Cerebellar nuclear complex (tissue), 1 donor: ENCODE data around the gene PIK3CB.
A peak's percentile ranks its signal among the peaks of the same experiment; 100 is the strongest.

Experiments used
- DNase-seq, 2 experiments: peaks; one replicate each; lab custom pipeline; 2025; lab: John Stamatoyannopoulos, UW

Gene PIK3CB

DNA sequence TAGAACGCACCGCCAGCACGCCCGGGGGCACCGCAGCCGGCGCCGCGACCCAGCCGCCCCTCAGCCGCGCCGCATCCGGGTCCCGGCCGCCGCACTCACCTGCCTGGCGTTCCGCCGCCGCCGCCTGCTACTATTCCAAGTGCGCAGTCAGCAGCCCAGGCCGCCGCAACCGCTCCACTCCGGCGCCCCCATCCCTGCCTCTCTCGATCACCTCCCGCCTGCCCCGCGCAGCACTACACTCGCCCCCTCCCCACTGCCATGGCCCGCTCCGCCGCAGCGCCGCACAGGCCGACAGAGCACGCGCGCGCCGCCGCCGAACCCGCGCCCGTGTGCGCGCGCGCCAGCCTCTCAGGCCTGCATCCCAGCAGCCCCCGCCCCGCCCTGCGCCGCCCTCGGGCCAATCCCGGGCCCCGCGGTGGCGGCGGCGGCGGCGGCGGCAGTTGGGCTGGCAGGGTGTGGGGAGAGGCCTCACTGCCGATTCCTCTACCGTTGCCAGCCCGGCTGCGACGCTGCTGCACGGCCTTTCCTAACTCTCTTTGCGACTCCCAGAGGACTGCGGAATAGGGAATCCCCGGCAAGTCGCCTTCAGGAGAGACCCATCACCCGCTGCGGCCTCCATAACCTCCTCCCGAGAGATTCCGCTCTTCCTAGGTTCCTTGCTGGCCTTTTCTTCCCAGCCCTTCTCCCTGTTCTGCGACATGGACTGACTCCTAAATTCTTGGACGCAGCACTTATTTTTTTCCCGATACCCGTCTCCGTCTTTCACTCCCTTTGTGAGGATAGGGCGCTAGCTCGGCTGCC is at the start of gene PIK3CB:
Gene PIK3CB, minus strand, starts transcription at position 333 of the 801 bp plus-strand sequence. CDS start 75,585 bp downstream, outside the sequence.
- DNase-seq = peak; percentile 11 to 59

DNA sequence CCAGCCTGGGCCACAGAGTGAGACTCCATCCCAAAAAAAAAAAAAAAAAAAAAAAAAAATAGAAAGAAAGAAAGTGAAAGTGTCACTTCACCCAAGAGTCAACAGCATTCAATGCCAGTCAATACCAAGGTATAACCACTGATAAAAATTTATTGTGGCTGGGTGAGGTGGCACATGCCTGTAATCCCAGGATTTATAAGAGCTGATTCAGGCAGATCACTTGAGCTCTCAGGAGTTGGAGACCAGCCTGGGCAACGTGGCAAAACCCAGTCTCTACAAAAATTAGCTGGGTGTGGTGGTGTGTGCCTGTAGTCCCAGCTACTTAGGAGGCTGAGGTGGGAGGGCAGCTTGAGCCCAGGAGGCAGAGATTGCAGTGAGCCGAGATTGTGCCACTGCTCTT is 46.5 kb upstream of the PIK3CB start:
- DNase-seq = no peak

DNA sequence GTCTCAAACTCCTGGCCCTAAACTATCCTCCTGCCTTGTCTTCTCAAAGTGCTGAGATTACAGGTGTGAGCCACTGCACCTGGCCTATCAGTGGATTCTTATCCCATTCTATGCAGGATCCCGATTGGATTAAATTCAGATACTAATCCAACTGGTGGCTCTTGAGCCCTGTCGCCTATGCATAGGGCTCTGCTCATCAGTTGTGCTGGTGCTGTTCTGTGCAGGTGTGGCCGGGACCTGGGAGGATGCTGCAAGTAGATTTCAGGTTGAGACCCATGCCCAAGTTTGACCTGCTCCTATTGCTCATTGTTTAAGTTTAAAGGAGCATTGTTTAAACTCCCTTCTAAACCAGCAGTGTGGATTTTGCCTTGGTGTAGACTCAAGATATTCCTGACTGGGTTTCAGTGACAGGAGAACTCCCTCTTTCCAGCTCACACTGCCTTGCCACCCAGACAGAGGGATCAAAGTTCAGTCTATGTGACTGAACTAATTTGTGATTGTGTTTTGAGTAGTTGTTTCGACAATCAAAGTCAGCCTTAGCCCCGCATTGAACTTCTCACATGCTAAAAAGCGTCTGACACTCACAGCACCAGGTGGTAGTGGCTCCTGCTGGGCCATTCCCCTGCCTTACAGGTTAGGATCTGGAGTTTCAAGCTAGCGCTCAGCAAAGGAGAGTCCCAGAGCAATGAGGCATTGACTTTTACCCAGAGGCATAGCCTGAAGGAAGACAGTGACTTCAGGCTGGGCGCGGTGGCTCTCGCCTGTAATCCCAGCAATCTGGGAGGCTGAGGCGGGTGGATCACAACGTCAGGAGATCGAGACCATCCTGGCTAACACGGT is 45.0 kb upstream of the PIK3CB start:
- DNase-seq = no peak

DNA sequence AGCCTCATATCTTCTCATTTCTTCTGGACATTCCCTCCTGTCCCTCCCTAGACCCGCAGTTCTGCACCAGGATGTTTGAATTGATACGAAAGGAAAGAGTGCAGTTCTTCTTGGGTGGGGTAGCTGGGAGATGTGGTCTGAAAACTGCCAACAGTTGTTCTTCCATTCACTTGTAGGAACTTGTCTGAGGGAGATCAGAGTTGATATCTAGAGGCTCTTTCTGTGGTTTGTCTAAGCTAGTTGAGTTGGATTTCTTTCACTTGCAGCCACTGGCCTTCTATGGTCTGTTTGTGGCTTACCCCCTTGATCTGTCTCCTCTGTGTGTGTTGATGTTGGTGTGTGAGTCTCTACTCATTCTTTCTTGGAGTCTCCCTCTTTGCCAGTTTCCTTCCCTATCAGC is 42.5 kb upstream of the PIK3CB start:
- DNase-seq = no peak

DNA sequence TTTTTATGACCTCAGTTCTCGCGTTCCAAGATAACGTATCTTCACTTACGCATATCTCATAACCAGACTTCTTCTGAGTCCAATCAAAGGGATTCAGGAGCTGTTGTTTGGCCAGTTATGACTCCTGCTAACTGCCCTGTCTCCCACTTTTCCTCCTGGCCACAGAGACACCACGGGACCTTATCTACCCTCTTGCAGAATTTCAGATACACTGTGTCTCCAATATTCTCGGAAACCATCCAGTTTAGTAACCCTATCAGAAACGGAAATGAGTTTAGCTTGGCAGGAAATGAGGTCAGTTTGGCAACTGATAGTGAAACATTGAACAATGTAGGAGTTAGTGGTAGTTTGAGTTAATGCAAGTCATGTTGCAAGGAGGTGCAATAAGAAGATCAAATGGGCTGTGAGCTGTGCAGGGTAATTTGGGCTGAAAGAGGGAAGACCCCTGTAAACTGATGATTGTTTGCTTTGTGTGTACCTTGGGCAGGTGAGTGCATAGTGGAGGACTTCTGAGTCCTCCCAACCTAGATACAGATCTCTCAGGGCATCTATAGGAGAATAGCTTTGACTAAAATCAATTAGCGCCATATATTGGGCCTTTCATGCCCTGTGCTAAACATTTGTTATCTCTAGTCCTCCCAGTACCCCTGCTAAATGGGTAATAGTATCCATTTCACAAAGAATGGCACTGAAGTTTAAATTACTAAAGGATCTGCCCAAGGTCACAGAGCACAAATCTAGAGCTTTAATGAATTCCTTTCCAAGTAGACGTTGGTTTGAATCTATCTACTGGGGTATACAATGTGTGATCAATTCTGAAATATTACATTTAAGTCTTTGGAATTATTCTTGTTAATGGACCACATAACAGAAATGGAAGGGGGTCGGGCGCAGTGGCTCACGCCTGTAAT is 41.3 kb upstream of the PIK3CB start:
- no peak for DNase-seq

DNA sequence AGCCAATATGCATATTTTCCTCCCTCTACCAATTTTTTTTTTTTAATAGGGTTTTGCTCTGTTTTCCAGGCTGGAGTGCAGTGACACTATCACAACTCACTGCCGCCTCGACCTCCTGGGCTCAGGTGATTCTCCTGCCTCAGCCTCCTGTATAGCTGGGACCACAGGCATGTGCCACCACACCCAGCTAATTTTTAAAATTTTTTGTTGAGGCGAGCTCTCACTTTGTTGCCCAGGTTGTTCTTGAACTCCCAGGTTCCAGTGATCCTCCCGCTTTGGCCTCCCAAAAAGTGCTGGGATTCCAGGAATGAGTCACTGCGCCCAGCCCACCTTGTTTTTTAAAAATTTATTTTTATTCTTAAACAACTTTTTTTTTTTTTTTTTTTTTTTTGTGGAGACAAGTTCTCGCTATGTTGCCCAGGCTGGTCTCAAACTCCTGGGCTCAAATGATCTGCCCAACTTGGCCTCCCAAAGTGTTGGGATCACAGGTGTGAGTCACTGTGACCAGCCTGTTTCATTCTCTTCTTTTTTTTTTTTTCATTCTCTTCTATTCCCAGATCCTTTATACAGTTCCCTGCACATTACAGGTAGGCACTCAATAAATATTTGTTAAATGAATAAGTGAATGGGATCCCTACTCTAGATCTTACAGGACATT is 40.5 kb upstream of the PIK3CB start:
- no peak for DNase-seq

DNA sequence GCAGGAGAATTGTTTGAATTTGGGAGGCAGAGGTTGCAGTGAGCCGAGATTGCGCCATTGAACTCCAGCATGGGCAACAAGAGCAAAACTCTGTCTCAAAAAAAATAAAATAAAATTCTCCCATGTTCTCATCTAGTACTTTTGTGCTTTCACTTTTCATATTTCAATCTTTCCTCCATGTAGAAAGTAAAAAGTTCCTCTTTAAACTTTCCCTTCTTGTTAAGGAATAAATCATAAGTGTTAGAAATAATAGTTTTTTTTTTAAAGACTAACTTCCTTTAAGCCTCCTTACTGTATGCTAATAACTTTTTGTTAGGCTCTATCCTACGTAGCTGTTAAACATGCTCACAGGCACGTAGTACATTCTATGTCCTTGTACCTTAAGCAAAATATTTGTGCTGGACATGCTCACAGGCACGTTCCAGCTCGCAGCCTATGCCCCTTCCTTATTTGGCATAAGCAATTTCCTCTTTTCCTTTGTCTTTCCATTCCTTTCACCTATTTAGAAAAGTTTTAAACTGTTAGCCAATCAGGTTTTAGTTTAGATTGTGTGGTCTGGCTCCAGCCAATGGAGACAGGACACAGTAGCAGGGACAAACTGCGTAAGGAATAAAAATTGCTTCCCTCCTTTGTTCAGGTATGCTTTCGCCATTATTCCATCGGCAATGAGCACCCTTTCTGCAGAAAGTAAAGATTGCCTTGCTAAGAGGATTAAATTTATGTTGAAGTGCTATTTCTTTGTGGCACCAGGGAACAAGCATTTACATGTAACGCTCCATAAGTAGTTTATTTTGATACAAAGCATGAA is 38.9 kb upstream of the PIK3CB start:
- no peak for DNase-seq

DNA sequence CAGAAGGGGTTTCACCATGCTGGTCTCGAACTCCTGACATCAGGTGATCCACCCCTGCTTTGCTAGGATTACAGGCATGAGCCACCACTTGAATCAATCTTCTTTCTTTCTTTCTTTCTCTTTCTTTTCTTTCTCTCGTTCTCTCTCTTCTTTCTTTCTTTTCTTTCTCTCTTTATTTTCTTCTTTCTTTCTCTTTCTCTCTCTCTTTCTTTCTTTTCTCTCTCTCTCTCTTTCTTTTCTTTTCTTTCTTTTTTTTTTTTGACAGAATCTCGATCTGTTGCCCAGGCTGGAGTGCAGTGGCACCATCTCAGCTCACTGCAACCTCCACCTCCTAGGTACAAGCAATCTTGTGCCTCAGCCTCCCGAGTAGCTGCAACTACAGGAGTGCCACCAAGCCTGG is 37.9 kb upstream of the PIK3CB start:
- DNase-seq = no peak

DNA sequence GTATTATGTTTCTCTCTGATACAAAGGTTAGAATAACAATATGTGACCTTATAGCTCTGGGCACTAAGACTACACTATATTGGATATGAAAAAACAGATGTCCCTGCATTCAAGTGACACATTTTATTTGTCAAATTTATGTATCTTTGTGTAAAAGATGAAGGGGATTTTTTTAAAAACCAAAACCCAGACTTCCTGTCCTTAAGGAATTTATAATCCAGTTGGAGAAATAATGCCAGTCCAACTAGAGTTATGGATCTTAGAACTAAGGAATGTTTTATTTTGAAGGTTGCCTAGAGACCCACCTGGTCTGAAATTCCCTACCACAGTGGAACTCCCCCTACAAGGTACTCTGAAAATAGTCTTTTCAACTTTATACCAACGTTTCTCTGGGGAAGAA is 33.3 kb upstream of the PIK3CB start:
- no peak for DNase-seq

DNA sequence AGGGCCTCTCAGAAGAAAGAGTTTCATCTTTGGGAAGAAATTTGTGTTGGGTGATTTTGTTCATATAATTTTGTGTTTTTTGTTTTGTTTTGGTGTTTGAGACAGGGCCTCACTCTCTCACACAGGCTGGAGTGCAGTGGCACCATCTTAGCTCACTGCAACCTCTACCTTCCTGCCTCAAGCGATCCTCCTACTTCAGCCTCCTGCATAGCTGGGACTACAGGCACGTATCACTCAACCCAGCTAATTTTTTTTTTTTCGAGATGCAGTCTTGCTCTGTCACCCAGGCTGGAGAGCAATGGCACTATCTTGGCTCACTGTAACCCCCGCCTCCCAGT is 29.0 kb upstream of the PIK3CB start:
- no peak for DNase-seq

DNA sequence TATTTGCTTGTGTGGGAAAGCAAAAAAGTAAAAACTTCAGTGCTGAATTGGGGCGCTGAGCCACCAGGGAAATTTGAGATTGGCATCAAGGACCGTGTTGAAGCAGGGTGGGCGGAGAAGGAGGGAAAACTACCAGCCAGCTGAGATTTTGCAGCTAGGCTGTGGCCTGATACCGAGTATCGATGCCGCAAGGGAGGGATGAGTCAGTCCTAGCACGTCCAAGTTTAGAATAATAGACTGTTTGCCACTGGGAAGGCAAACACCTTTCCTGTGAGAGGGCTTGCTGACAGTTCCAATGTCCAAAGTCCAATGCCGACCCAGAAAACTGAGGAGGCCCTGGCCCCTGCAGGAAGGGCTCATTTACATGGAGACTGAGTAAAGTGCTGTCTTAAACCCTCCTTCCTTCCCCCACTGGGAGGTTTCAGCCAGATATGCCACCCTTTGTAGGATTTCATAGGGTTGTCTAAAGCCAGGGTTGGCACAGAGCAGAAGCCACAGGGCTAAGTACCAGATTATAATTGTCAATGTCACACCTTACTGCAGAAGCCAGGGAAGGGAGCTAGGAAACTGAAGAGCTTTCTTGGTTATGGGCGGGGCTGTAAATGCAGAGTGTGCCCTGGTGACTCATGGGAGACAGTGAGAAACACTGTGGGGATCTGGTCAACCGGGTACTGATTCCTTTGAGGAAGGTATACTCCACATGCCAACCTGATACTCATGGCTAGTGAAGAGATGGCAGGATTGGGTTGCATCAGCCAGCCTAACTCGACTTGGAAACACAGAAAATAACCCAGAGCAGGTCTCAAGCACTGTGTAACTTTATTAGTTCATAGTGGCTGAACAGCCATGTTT is 28.4 kb upstream of the PIK3CB start:
- no peak for DNase-seq

DNA sequence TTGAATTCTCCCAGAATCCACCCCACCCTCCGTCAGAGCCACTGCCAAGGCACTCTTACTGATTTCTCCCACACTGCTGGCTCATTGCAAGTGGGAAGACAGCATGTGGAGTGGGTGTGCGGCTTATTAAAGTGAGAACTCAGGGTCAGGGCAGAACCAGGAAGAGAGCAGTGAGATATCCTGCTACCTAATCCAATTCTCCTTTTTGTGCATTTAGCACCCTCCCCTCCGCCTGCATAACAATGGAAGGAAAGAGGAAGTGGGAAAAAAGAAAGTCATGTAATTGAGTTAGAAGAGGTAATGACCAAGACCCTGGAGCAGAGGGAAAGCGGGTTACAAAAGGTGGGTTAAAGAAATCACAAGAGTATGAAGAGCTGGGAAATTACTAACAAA is 27.8 kb upstream of the PIK3CB start:
- DNase-seq = no peak

DNA sequence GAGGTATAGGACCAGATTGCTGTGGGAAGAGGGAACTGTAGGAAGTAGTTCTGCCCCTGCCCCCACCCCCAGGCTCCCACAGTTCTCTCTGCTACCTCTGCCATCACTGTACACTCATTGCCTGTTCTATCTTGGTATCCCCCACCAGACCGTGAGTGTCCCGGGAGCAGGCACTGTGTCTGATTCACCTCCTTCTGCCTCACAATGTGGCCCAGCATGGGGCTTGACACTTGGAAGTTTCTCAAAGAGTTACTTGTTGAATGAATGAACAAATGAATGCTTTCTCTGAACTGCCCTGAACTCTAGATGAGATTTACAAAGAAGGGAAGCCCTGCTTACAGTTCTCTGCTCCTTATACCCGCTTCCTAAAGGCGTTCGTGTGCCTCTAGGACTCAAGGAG is 27.1 kb upstream of the PIK3CB start:
- no peak for DNase-seq

DNA sequence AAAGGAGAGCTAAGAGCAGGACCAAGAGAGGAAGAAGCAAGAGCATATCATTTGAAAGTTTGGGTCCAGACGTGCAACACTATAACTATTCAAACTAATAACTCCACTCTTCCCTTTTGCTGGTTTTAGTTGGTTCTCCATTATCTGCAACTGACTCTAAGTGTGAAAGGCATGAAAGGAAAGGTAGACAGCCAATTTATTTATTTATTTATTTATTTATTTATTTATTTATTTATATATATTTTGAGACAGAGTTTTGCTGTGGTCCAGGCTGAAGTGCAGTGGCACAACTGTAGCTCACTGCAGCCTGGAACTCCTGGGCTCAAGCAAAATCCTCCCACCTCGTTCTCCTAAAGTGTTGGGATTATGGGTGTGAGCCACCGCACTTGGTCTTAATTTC is 22.1 kb upstream of the PIK3CB start:
- DNase-seq = no peak

DNA sequence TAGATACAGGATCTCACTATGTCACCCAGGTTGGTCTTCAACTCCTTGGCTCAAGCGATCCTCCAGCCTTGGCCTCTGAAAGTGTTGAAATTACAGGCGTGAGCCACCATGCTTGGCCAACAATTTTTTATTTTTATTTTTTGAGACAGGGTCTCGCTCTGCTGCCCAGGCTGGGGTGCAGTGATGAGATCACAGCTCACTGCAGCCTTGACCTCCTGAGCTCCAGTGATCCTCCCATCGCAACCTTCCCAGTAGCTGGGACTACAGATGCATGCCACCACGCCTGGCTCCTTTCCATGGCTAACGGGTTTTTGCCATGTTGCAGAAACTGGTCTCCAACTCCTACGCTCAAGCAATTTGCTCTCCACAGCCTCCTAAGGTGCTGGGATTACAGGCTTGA is 20.2 kb upstream of the PIK3CB start:
- no peak for DNase-seq

DNA sequence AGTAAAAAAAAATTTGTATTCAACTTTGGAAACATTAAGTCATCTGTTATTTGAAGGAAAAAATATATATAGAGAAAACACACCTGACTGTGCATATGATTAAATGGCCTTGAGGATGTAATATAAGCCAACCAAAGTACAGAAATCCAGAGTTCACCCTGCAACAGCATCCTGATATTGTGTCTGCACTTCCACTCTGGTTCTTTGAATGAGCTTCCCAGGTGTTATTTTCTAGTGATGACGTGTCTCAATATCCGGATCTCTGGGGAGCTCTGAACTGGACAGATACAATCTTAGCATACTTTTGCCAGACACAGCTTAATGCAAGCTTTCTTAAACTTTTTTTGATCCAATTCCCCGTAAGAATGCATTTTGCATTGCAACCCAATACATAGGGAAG is 19.5 kb upstream of the PIK3CB start:
- DNase-seq = no peak

DNA sequence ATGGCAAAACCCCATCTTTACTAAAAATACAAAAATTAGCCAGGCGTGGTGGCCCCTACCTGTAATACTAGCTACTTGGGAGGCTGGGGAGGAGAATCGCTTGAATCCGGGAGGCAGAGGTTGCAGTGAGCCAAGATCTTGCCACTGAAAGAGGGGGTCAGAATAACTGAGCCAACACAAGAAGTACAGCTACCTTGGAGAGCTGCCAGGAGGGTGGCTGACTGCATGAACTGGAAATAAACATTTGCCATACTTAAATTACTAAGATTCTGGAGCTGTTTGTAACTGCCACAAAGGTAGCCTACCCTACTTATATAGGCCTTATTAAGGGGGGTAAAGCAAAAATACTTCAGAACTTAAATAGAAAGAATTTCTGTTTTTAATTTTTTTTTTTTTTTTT is 15.4 kb upstream of the PIK3CB start:
- no peak for DNase-seq

DNA sequence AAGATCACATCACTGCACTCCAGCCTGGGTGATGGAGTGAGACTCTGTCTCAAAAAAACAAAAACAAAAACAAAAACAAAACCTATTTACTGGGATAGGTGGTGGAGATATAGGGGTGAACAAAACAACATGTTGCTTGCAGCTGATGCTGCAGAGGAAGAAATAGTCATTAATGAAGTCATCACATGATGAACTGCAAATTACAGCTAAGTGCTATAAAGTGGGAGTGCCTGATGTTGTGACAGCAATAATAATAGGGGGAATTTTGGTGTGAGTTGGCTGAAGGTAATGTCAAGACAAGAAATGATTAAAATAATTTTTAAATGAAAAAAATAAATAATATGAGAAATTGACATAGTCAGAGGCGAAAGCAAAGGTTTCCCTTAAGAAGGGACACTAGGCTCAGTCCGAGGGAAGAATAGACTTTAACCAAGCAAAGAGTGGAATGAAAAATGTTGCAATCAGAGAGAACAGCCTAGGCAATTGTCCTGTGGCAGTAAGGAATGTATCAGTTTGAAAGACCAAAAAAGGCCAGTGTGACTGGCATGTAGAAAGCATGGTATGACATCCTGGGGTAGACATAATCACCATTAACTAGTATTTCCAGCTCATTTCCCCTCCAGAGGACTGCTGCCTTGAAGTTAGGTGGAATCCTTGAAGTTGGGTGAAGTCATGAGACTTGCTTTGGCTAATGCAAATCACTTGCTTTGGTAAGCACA is 14.7 kb upstream of the PIK3CB start:
- no peak for DNase-seq

DNA sequence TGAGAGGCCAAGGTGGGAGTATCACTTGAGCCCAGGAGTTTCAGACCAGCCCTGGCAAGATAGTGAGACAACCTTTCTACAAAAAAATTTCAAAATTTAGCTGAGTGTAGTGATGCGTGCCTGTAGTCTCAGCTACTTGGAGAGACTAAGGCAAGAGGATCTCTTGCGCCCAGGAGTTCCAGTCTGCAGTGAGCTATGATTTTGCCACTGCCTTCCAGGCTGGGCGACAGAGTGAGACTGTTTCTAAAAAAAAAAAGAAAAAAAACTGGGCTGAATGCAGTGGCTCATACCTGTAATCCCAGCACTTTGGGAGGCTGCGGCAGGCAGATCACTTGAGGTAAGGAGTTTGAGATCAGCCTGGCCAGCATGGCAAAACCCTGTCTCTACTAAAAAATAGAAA is 14.0 kb upstream of the PIK3CB start:
- no peak for DNase-seq
